GM10248 (cell line): Measurements from ENCODE around the gene PRSS53.

ENCODE experiments used
- CTCF ChIA-PET: fragments of 300-600 bp; sonication (Branson Sonifier 250); formaldehyde crosslinking; extraction: SDS; loops from one replicate; lab custom pipeline; 2021; ENCODE audit warnings: antibody characterized with exemption; lab: Yijun Ruan, JAX
- POLR2A ChIA-PET: fragments of 350-650 bp; sonication (Branson Sonifier 250); formaldehyde crosslinking; extraction: SDS; loops from one replicate; lab custom pipeline; 2020; ENCODE audit warnings: antibody characterized with exemption; lab: Yijun Ruan, JAX
- DNase-seq: peaks from one replicate; pipeline ENCODE4 v3.0.0; 2012; ENCODE audit errors: extremely low spot score
- CTCF ChIP-seq: IDR thresholded peaks from 2 replicates; pipeline ENCODE4 v1.5.1; 2012; ENCODE audit warnings: mild to moderate bottlenecking, low read depth; ENCODE audit errors: extremely low read depth, missing control alignments, control extremely low read depth

Gene PRSS53

GRCh38 chr16:31052114-31052513 lies 36.6 kb downstream of the PRSS53 start:
- no peak for TF ChIP-seq CTCF
- CTCF ChIA-PET: no interaction called here
- POLR2A ChIA-PET: no interaction called here
- DNase-seq: no peak

- TF ChIP-seq CTCF: no peak
- no peak for DNase-seq
- ChIA-PET POLR2A (interaction anchor here (0.6 kb wide), 1 partner anchor 34 kb away, joined by 3 read pairs; no protein-coding TSS in a partner anchor), CTCF (interaction anchor here (0.9 to 1.3 kb wide), 2 partner anchors 9 to 14 kb away, joined by 3 to 5 read pairs; no protein-coding TSS in a partner anchor)
Observed at GRCh38 chr16:31050280-31051030, 38.3 kb downstream of the PRSS53 start.

- ChIA-PET CTCF (no interaction called here), POLR2A (no interaction called here)
- no peak for DNase-seq
- TF ChIP-seq CTCF: no peak
Observed at GRCh38 chr16:31043898-31044481, 44.8 kb downstream of the PRSS53 start.

- no peak for DNase-seq
- ChIA-PET CTCF (interaction anchor here (1.3 to 1.9 kb wide), 2 partner anchors 16 to 31 kb away, joined by 3 to 4 read pairs; partner anchors contain the start of genes ZNF646 and ZNF668), POLR2A (no interaction called here)
- no peak for TF ChIP-seq CTCF
Observed at GRCh38 chr16:31043352-31043751, 45.4 kb downstream of the PRSS53 start.

GRCh38 chr16:31042866-31043265 lies 45.9 kb downstream of the PRSS53 start:
- ChIA-PET POLR2A (interaction anchor here (0.6 kb wide), 1 partner anchor 75 kb away, joined by 5 read pairs; no protein-coding TSS in a partner anchor), CTCF (interaction anchor here (1.3 to 1.9 kb wide), 2 partner anchors 17 to 31 kb away, joined by 3 to 4 read pairs; partner anchors contain the start of genes ZNF646 and ZNF668)
- TF ChIP-seq CTCF: no peak
- no peak for DNase-seq

- POLR2A ChIA-PET: no interaction called here
- CTCF ChIA-PET: interaction anchor here (2.0 kb wide), 1 partner anchor 54 kb away, joined by 8 read pairs; the partner anchor contains the start of gene HSD3B7
Observed at GRCh38 chr16:31038993-31039392, 49.8 kb downstream of the PRSS53 start.

More at GRCh38 chr16:31038993-31039392, 49.8 kb downstream of the PRSS53 start:
- TF ChIP-seq CTCF: no peak
- DNase-seq: no peak
